Smooth muscle cell (in vitro differentiated cells): ENCODE measurements around the gene MAP2K2. TPM values are rescaled to one million over a fixed set of nuclear protein-coding genes. Genes with fewer than 3 reads are reported as not detected.
A peak's percentile ranks its signal among the peaks of the same experiment; 100 is the strongest.

Experiments
- DNase-seq: peaks from one replicate; lab custom pipeline; 2025; ENCODE audit not compliant: unreplicated experiment; lab: John Stamatoyannopoulos, UW
- H2AFZ ChIP-seq: fragments of 200-600 bp; sonication (generic); 2 replicates; pipeline ENCODE4 v1.6.0; 2016; ENCODE audit warnings: antibody characterized with exemption, low read depth, mild to moderate bottlenecking
- H3F3A ChIP-seq: fragments of 200-600 bp; sonication (generic); 2 replicates; pipeline ENCODE4 v1.6.0; 2017; ENCODE audit warnings: antibody characterized with exemption, low read depth
- H3K27ac ChIP-seq: fragments of 200-600 bp; sonication (generic); 2 replicates; pipeline ENCODE4 v1.5.1; 2016; ENCODE audit warnings: low read depth, mild to moderate bottlenecking
- H3K27me3 ChIP-seq: fragments of 200-600 bp; sonication (generic); 2 replicates; pipeline ENCODE4 v1.6.1; 2016; ENCODE audit warnings: low read depth, mild to moderate bottlenecking
- H3K36me3 ChIP-seq: fragments of 200-600 bp; sonication (generic); 2 replicates; pipeline ENCODE4 v1.5.1; 2016; ENCODE audit warnings: low read depth
- H3K4me1 ChIP-seq: fragments of 200-600 bp; sonication (generic); 2 replicates; pipeline ENCODE4 v1.5.1; 2016; ENCODE audit warnings: low read depth
- H3K4me2 ChIP-seq: fragments of 200-600 bp; sonication (generic); 2 replicates; pipeline ENCODE4 v1.6.0; 2016; ENCODE audit warnings: mild to moderate bottlenecking
- H3K4me3 ChIP-seq: fragments of 200-600 bp; sonication (generic); 2 replicates; pipeline ENCODE4 v1.5.1; 2016; ENCODE audit warnings: mild to moderate bottlenecking
- H3K79me2 ChIP-seq: fragments of 200-600 bp; sonication (generic); 2 replicates; pipeline ENCODE4 v1.6.0; 2016; ENCODE audit warnings: low read depth, mild to moderate bottlenecking
- H3K9ac ChIP-seq: fragments of 200-600 bp; sonication (generic); 2 replicates; pipeline ENCODE4 v1.6.0; 2016; ENCODE audit warnings: low read depth
- H3K9me3 ChIP-seq: fragments of 200-600 bp; sonication (generic); replicated peaks from 2 replicates; pipeline ENCODE4 v1.5.1; 2016; ENCODE audit warnings: low read depth
- H4K20me1 ChIP-seq: fragments of 200-600 bp; sonication (generic); 2 replicates; pipeline ENCODE4 v1.6.0; 2016; ENCODE audit warnings: low read depth
- WGBS: methylation state at CpG from one replicate; pipeline ENCODE4 v1.1.7; 2016; ENCODE audit warnings: low lambda C conversion rate; 5-methylcytosine and 5-hydroxymethylcytosine counted together
- polyA plus RNA-seq: library from polyadenylated mRNA; unstranded; fragments of >200 nt; fragmentation: Nextera tagmentation; extraction: Ambion mirVana; gene quantifications from 2 replicates; pipeline ENCODE4 v1.2.1, GENCODE V29; 2016
- total RNA-seq: library from RNA; depleted of rRNA; stranded (reverse); fragments of >200 nt; gene quantifications from 2 replicates; pipeline ENCODE4 v1.2.3, GENCODE V29; 2014
- TF ChIP-seq, protein P1 (sequence below): fragments of 200-600 bp; sonication (generic); IDR thresholded peaks from 2 replicates; pipeline ENCODE4 v1.5.1; 2017; ENCODE audit warnings: borderline replicate concordance, mild to moderate bottlenecking, antibody characterized with exemption; ENCODE audit not compliant: insufficient read depth, poor library complexity, severe bottlenecking

The MAP2K2 gene
- total and polyA plus RNA-seq, 2 experiments from 2014 or later: 79.1 to 193 TPM

DNA sequence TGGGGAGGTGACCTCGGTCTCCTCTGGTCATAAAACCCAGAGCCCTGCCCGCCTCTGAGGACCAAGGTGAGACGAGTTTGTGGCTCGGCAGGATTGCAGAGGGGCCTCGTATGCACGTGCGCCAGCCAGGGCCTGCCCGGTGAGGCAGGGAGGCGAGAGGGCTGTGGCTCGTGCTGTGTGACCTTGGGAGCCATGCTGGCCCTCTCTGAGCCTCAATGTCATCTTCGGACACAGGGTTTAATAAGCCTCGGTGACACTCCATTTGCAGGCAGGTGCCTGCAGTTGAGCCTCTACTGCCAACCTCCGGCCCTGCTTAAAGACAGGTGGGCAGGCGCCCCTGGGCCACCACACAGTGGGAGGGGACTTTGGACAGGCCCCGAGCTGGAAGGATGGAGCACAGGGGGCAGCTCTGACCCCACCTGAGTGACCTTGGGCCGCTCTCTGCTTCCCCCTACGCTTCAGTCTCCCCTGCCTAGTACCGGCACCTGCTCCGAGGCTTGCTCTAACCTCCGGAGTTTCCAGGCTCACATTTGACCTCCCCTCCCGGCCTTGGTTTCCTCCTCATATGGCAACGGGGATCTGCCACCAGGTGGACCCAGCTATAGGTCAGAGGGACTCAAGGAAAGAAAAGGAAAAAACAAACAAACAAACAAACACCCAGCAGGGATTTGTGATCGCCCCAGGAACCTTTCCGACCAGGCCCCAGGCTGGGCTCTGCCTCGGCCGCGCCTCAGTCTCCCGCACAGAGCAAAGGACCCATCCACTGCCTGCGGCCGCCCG lies 60.4 kb downstream of the MAP2K2 start:
- Histone ChIP-seq H3K27me3 (no peaks in the 10 kb centered on the region), H3K4me1 (peaks cover 27% of the 10 kb centered on the region), H3K79me2 (peaks cover 66% of the 10 kb centered on the region), H3K27ac (peak overlapping the region; percentile 84), H3K9me3 (no peaks in the 10 kb centered on the region), H2AFZ (no peak overlapping the region), H3K9ac (peak overlapping the region; percentile 93), H3K4me3 (peak overlapping the region; percentile 92), H3K36me3 (no peaks in the 10 kb centered on the region), H3F3A (no peaks in the 10 kb centered on the region), H3K4me2 (peak overlapping the region; percentile 90), H4K20me1 (peaks cover 65% of the 10 kb centered on the region)
- no peak for DNase-seq
- WGBS: 47% methylated on average over 31 of the region's 31 CpGs
- TF ChIP-seq, protein P1, sequence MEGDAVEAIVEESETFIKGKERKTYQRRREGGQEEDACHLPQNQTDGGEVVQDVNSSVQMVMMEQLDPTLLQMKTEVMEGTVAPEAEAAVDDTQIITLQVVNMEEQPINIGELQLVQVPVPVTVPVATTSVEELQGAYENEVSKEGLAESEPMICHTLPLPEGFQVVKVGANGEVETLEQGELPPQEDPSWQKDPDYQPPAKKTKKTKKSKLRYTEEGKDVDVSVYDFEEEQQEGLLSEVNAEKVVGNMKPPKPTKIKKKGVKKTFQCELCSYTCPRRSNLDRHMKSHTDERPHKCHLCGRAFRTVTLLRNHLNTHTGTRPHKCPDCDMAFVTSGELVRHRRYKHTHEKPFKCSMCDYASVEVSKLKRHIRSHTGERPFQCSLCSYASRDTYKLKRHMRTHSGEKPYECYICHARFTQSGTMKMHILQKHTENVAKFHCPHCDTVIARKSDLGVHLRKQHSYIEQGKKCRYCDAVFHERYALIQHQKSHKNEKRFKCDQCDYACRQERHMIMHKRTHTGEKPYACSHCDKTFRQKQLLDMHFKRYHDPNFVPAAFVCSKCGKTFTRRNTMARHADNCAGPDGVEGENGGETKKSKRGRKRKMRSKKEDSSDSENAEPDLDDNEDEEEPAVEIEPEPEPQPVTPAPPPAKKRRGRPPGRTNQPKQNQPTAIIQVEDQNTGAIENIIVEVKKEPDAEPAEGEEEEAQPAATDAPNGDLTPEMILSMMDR: no peak

DNA sequence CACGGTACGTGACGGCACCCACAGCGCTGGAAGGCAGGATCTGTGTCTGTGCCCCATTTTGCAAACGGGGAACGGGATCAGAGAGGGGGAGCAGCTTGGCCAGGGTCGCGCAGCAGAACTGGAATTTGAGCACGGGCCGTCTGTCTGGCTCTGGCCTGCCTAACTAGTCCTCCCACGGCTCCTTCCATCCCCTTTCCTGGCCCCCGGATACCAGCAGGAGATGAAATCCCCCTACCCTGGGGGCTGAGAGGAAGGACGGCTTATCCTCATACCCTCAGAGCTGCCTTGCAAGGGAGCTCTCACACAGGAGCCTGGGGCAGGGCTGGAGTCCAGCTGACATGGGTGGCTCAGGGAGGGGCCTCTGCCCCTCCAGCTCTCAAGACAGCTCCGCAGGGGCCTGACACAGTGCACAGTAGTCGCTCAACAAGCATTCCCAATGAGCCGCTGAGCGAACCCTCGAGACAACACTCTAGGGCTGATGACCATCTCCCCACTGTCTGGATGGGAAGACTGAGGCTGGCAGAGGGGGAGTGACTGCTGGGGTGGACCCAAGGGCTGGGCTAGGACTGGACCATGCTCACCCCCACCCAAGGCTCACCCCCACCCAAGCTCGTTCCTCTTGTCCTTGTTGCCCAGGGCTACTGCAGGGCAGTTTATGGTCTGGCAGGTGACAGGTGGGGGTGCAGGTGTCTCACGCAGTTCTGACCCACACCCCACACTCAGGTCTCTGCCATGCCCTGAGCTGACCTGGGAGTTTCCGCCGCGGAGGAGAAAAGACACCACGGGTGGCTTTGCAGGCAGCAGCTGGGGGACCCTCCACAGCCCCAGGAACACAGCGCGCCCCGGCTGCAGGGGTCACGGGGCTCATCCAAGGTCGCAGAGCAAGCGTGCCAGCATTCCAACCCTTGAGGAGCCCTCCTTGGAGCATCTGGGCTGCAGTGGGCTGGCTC lies 61.2 kb downstream of the MAP2K2 start:
- H3K36me3 ChIP-seq: no peaks in the 10 kb centered on the region
- H3K4me2 ChIP-seq: peak overlapping the region; percentile 90
- peak overlapping the region; percentile 35 for H3K27ac ChIP-seq
- no peak overlapping the region for H2AFZ ChIP-seq
- H3K27me3 ChIP-seq: no peaks in the 10 kb centered on the region
- peak overlapping the region; percentile 92 for H3K4me3 ChIP-seq
- H3K9ac ChIP-seq: no peak overlapping the region
- no peaks in the 10 kb centered on the region for H3K9me3 ChIP-seq
- H3K79me2 ChIP-seq: peaks cover 74% of the 10 kb centered on the region
- TF ChIP-seq, protein P1: no peak
- no peak for DNase-seq
- peaks cover 73% of the 10 kb centered on the region for H4K20me1 ChIP-seq
- H3F3A ChIP-seq: peaks cover 5% of the 10 kb centered on the region
- 78% methylated on average over 28 of the region's 30 CpGs for WGBS
- H3K4me1 ChIP-seq: peaks cover 22% of the 10 kb centered on the region

DNA sequence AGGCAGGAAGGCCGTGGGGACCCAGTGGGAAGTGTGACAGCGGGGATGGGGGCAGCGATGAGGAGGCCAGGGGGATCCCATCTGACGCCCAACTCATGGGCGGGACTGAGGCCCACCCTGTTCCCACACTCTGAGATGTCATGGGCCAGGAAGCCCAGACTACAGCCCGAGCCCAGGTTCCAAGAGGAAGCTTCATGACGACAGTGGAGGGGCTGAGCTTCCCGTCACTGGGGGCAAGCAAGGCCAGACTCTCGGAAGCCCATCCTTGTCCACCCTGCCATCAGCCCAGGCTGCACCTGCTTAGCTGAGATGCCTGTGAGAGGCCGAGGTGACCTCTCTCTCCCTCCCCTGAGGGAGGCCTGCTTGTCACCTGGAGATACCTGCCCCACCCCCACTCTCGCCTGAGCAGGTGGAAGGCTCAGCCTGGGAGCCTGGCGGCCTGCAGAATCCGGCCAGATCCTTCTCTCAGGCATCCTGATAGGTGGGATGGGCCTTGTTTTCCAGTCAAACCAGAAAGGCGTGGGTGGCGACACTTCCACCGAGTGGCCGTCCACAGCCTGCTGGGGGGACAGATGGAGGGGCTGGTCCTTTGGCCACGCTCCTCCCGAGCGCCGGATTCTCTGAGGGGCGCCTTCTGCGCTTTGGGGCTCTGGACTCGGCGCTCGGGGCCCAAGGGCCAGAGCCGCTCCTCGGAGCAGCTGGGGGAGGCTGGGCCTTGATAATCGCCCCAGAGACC lies 62.1 kb downstream of the MAP2K2 start:
- Histone ChIP-seq H4K20me1 (peaks cover 82% of the 10 kb centered on the region), H3K4me3 (peak overlapping the region; percentile 16), H3K9ac (no peak overlapping the region), H2AFZ (no peak overlapping the region), H3K36me3 (no peaks in the 10 kb centered on the region), H3K9me3 (no peaks in the 10 kb centered on the region), H3K4me1 (peaks cover 17% of the 10 kb centered on the region), H3F3A (peaks cover 5% of the 10 kb centered on the region), H3K27ac (peak overlapping the region; percentile 93), H3K4me2 (peak overlapping the region; percentile 65), H3K79me2 (peaks cover 83% of the 10 kb centered on the region), H3K27me3 (no peaks in the 10 kb centered on the region)
- TF ChIP-seq, protein P1: no peak
- DNase-seq: no peak
- 76% methylated on average over 29 of the region's 29 CpGs for WGBS
